HCT116 (cell line): ENCODE measurements around the gene CRB1.
"Not testable (repeated sequence)": the region's sequence is repeated elsewhere in the genome, so short reads cannot be mapped to it uniquely, and the experiment has no call there.

Source experiments
- CEBPB ChIP-seq: IDR thresholded peaks from 2 replicates; pipeline ENCODE4 v1.6.1; 2012; ENCODE audit warnings: low read depth
- EZH2 ChIP-seq: fragments of 200-600 bp; sonication (generic); IDR thresholded peaks from 2 replicates; pipeline ENCODE4 v1.6.1; 2017; ENCODE audit warnings: antibody characterized with exemption, mixed run types
- JUND ChIP-seq: IDR thresholded peaks from 2 replicates; pipeline ENCODE4 v1.6.1; 2012
- POLR2A ChIP-seq: IDR thresholded peaks from 2 replicates; pipeline ENCODE4 v1.7.0; 2011; ENCODE audit warnings: borderline replicate concordance; ENCODE audit not compliant: insufficient read depth, insufficient read length; ENCODE audit errors: extremely low read depth
- POLR2AphosphoS5 ChIP-seq: IDR thresholded peaks from 2 replicates; pipeline ENCODE4 v1.6.1; 2011; ENCODE audit warnings: mild to moderate bottlenecking, low read depth, low read length, moderate library complexity
- RAD21 ChIP-seq: IDR thresholded peaks from 2 replicates; pipeline ENCODE4 v1.6.1; 2012; ENCODE audit warnings: low read depth, mild to moderate bottlenecking
- SIN3A ChIP-seq: IDR thresholded peaks from 2 replicates; pipeline ENCODE4 v1.6.1; 2012; ENCODE audit warnings: low read depth
- SP1 ChIP-seq: IDR thresholded peaks from 2 replicates; pipeline ENCODE4 v1.6.1; 2012; ENCODE audit warnings: low read depth
- SRF ChIP-seq: IDR thresholded peaks from 2 replicates; pipeline ENCODE4 v1.6.1; 2012; ENCODE audit warnings: low read depth
- TCF7L2 ChIP-seq: IDR thresholded peaks from 2 replicates; pipeline ENCODE4 v1.7.0; 2011; ENCODE audit warnings: borderline replicate concordance, inconsistent platforms; ENCODE audit not compliant: insufficient read depth, insufficient read length; ENCODE audit errors: extremely low read depth
- ZFX ChIP-seq: fragments of 450-650 bp; IDR thresholded peaks from 2 replicates; pipeline ENCODE4 v1.6.1; 2017
- TF ChIP-seq, protein P1 (sequence below), 3 experiments: fragments of 200-600 bp in 1 of 3; sonication (generic) in 1 of 3; IDR thresholded peaks in 2 of 3; conservative IDR thresholded peaks in 1 of 3; 2 replicates each; pipeline ENCODE4 v1.5.1; 2012 to 2017; ENCODE audit warnings: low read depth in 2 of 3, low read length in 2 of 3, antibody characterized with exemption in 1 of 3, borderline replicate concordance in 1 of 3, control low read depth in 1 of 3, mild to moderate bottlenecking in 1 of 3, mixed read lengths in 1 of 3, mixed run types in 1 of 3, moderate library complexity in 1 of 3; ENCODE audit not compliant: insufficient read depth in 1 of 3
- TF ChIP-seq, protein P2 (sequence below): IDR thresholded peaks from 2 replicates; pipeline ENCODE4 v1.6.1; 2012; ENCODE audit warnings: low read depth
- TF ChIP-seq, protein P3 (sequence below): IDR thresholded peaks from 2 replicates; pipeline ENCODE4 v1.6.1; 2012

DNA sequence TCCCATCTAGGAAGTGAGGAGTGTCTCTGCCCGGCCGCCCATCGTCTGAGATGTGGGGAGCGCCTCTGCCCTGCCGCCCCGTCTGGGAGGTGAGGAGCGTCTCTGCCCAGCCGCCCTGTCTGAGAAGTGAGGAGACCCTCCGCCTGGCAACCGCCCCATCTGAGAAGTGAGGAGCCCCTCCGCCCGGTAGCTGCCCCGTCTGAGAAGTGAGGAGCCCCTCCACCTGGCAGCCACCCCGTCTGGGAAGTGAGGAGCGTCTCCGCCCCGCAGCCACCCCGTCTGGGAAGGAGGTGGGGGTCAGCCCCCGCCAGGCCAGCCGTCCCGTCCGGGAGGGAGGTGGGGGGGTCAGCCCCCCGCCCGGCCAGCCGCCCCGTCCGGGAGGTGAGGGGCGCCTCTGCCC lies 137.6 kb downstream of the CRB1 start:
- TF ChIP-seq, protein P1, sequence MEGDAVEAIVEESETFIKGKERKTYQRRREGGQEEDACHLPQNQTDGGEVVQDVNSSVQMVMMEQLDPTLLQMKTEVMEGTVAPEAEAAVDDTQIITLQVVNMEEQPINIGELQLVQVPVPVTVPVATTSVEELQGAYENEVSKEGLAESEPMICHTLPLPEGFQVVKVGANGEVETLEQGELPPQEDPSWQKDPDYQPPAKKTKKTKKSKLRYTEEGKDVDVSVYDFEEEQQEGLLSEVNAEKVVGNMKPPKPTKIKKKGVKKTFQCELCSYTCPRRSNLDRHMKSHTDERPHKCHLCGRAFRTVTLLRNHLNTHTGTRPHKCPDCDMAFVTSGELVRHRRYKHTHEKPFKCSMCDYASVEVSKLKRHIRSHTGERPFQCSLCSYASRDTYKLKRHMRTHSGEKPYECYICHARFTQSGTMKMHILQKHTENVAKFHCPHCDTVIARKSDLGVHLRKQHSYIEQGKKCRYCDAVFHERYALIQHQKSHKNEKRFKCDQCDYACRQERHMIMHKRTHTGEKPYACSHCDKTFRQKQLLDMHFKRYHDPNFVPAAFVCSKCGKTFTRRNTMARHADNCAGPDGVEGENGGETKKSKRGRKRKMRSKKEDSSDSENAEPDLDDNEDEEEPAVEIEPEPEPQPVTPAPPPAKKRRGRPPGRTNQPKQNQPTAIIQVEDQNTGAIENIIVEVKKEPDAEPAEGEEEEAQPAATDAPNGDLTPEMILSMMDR (IDR thresholded peaks at IDR 0.05 in 2 of 3, conservative IDR thresholded peaks at IDR 0.05 in 1 of 3; ENCODE audit: borderline replicate concordance in 1 of 3, insufficient read depth in 1 of 3, low read depth in 2 of 3, low read length in 2 of 3), result not testable (repeated sequence)
- not testable (repeated sequence) for TF ChIP-seq ZFX, POLR2AphosphoS5, SIN3A, SP1, POLR2A, RAD21, EZH2, TCF7L2, CEBPB, JUND, SRF
- TF ChIP-seq, protein P2, sequence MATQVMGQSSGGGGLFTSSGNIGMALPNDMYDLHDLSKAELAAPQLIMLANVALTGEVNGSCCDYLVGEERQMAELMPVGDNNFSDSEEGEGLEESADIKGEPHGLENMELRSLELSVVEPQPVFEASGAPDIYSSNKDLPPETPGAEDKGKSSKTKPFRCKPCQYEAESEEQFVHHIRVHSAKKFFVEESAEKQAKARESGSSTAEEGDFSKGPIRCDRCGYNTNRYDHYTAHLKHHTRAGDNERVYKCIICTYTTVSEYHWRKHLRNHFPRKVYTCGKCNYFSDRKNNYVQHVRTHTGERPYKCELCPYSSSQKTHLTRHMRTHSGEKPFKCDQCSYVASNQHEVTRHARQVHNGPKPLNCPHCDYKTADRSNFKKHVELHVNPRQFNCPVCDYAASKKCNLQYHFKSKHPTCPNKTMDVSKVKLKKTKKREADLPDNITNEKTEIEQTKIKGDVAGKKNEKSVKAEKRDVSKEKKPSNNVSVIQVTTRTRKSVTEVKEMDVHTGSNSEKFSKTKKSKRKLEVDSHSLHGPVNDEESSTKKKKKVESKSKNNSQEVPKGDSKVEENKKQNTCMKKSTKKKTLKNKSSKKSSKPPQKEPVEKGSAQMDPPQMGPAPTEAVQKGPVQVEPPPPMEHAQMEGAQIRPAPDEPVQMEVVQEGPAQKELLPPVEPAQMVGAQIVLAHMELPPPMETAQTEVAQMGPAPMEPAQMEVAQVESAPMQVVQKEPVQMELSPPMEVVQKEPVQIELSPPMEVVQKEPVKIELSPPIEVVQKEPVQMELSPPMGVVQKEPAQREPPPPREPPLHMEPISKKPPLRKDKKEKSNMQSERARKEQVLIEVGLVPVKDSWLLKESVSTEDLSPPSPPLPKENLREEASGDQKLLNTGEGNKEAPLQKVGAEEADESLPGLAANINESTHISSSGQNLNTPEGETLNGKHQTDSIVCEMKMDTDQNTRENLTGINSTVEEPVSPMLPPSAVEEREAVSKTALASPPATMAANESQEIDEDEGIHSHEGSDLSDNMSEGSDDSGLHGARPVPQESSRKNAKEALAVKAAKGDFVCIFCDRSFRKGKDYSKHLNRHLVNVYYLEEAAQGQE, result not testable (repeated sequence)
- TF ChIP-seq, protein P3, sequence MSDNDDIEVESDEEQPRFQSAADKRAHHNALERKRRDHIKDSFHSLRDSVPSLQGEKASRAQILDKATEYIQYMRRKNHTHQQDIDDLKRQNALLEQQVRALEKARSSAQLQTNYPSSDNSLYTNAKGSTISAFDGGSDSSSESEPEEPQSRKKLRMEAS, result not testable (repeated sequence)
